AG20443 (cell line): ENCODE data around the gene PLPP2.

ENCODE experiments used
- DNase-seq: peaks from one replicate; pipeline ENCODE4 v3.0.0; 2012; ENCODE audit warnings: low spot score, mixed read lengths

Gene PLPP2

GRCh38 chr19:291006-291521, at the start of gene PLPP2:
TSS of gene PLPP2 (minus strand) at chr19:291403. CDS start at chr19:291336, 67 bp downstream.
- no peak for DNase-seq

- DNase-seq: no peak
Observed at GRCh38 chr19:340620-341385, 49.6 kb upstream of the PLPP2 start.

- DNase-seq: no peak
Observed at GRCh38 chr19:339262-339887, 48.2 kb upstream of the PLPP2 start.

GRCh38 chr19:338421-338820, 47.2 kb upstream of the PLPP2 start:
- no peak for DNase-seq

GRCh38 chr19:336067-336614, 44.9 kb upstream of the PLPP2 start:
- DNase-seq: no peak

- no peak for DNase-seq
Observed at GRCh38 chr19:335486-336066, 44.4 kb upstream of the PLPP2 start.

- no peak for DNase-seq
Observed at GRCh38 chr19:335072-335471, 43.9 kb upstream of the PLPP2 start.

GRCh38 chr19:334296-335071, 43.3 kb upstream of the PLPP2 start:
- DNase-seq: no peak

GRCh38 chr19:330503-330902, 39.3 kb upstream of the PLPP2 start:
- no peak for DNase-seq

- DNase-seq: no peak
Observed at GRCh38 chr19:329876-330275, 38.7 kb upstream of the PLPP2 start.

GRCh38 chr19:328025-328505, 36.9 kb upstream of the PLPP2 start:
- no peak for DNase-seq

GRCh38 chr19:327291-328024, 36.3 kb upstream of the PLPP2 start:
- no peak for DNase-seq

GRCh38 chr19:326871-327270, 35.7 kb upstream of the PLPP2 start:
- DNase-seq: no peak

- DNase-seq: no peak
Observed at GRCh38 chr19:325937-326565, 34.8 kb upstream of the PLPP2 start.

- DNase-seq: no peak
Observed at GRCh38 chr19:325173-325936, 34.2 kb upstream of the PLPP2 start.

- no peak for DNase-seq
Observed at GRCh38 chr19:324716-325115, 33.5 kb upstream of the PLPP2 start.

GRCh38 chr19:322616-323015, 31.4 kb upstream of the PLPP2 start:
- DNase-seq: no peak

- DNase-seq: no peak
Observed at GRCh38 chr19:318509-318774, 27.2 kb upstream of the PLPP2 start.

GRCh38 chr19:317710-318508, 26.7 kb upstream of the PLPP2 start:
- no peak for DNase-seq
